HEK293T (cell line): Measurements from ENCODE around the gene CSGALNACT2.

Experiments
- ARNT ChIP-seq: fragments of 450-650 bp; IDR thresholded peaks from 2 replicates; pipeline ENCODE4 v1.6.1; 2017; ENCODE audit warnings: mild to moderate bottlenecking
- BHLHE40 ChIP-seq: fragments of 450-650 bp; IDR thresholded peaks from 2 replicates; pipeline ENCODE4 v1.6.1; 2016; ENCODE audit warnings: mild to moderate bottlenecking, moderate library complexity, borderline replicate concordance
- ELF4 ChIP-seq: fragments of 450-650 bp; IDR thresholded peaks from 2 replicates; pipeline ENCODE4 v1.6.1; 2017; ENCODE audit warnings: antibody characterized with exemption
- FOXA1 ChIP-seq: fragments of 450-650 bp; IDR thresholded peaks from 2 replicates; pipeline ENCODE4 v1.6.1; 2016; ENCODE audit warnings: mild to moderate bottlenecking
- FOXK2 ChIP-seq: fragments of 450-650 bp; IDR thresholded peaks from 2 replicates; pipeline ENCODE4 v1.6.1; 2016; ENCODE audit warnings: mild to moderate bottlenecking
- FOXM1 ChIP-seq: fragments of 450-650 bp; IDR thresholded peaks from 2 replicates; pipeline ENCODE4 v1.6.1; 2017; ENCODE audit warnings: mild to moderate bottlenecking, borderline replicate concordance
- HDGF ChIP-seq: fragments of 450-650 bp; IDR thresholded peaks from 2 replicates; pipeline ENCODE4 v1.6.1; 2017; ENCODE audit warnings: antibody characterized with exemption, borderline replicate concordance
- L3MBTL2 ChIP-seq: fragments of 450-650 bp; conservative IDR thresholded peaks from 2 replicates; pipeline ENCODE4 v1.6.1; 2016; ENCODE audit warnings: mild to moderate bottlenecking
- NFRKB ChIP-seq: fragments of 450-650 bp; IDR thresholded peaks from 2 replicates; pipeline ENCODE4 v1.6.1; 2016; ENCODE audit warnings: mild to moderate bottlenecking, moderate library complexity
- PKNOX1 ChIP-seq: fragments of 450-650 bp; IDR thresholded peaks from 2 replicates; pipeline ENCODE4 v1.6.1; 2016
- SP1 ChIP-seq: fragments of 450-650 bp; IDR thresholded peaks from 2 replicates; pipeline ENCODE4 v1.6.1; 2017
- SUZ12 ChIP-seq: fragments of 450-650 bp; IDR thresholded peaks from 2 replicates; pipeline ENCODE4 v1.6.1; 2016; ENCODE audit warnings: mild to moderate bottlenecking
- ZNF384 ChIP-seq: fragments of 450-650 bp; IDR thresholded peaks from 2 replicates; pipeline ENCODE4 v1.6.1; 2016

GRCh38 chr10:43210556-43210955, 72.3 kb downstream of the CSGALNACT2 start:
- TF ChIP-seq NFRKB (no peak), ELF4 (no peak), HDGF (no peak), SP1 (no peak), FOXA1 (no peak), FOXK2 (no peak), BHLHE40 (no peak), SUZ12 (no peak), FOXM1 (no peak), L3MBTL2 (no peak), ARNT (no peak), ZNF384 (no peak), PKNOX1 (no peak)
